Measurements from ENCODE around the gene TSHZ2.

GRCh38 chr20:52991830-52992229 lies 19.7 kb downstream of the TSHZ2 start:
- TF ChIP-seq CTCF (IDR thresholded peaks at IDR 0.05) (no peak), POLR2A (IDR thresholded peaks at IDR 0.05) (no peak)

Data from heart left ventricle (tissue), 13 donors.